Measurements from ENCODE around the gene GAPT.

The GAPT gene

GRCh38 chr5:58475404-58475803 is 15.8 kb upstream of the GAPT start:
- DNase-seq (ENCODE audit: low read depth): no peak
- TF ChIP-seq CTCF (conservative IDR thresholded peaks at IDR 0.05; ENCODE audit: low read depth, low read length): no peak
- H3K4me3 ChIP-seq (ENCODE audit: low read length): no peak overlapping the region

GRCh38 chr5:58477760-58478376 is 13.4 kb upstream of the GAPT start:
- no peak overlapping the region for H3K4me3 ChIP-seq (ENCODE audit: low read length)
- DNase-seq (ENCODE audit: low read depth): no peak
- TF ChIP-seq CTCF (conservative IDR thresholded peaks at IDR 0.05; ENCODE audit: low read depth, low read length): peak; percentile 43

GRCh38 chr5:58481066-58481676 is 10.1 kb upstream of the GAPT start:
- TF ChIP-seq CTCF (conservative IDR thresholded peaks at IDR 0.05; ENCODE audit: low read depth, low read length): no peak
- no peak for DNase-seq (ENCODE audit: low read depth)
- no peak overlapping the region for H3K4me3 ChIP-seq (ENCODE audit: low read length)

- DNase-seq (ENCODE audit: low read depth): no peak
- no peak overlapping the region for H3K4me3 ChIP-seq (ENCODE audit: low read length)
- TF ChIP-seq CTCF (conservative IDR thresholded peaks at IDR 0.05; ENCODE audit: low read depth, low read length): no peak
Measured at GRCh38 chr5:58481828-58482227, 9.4 kb upstream of the GAPT start.

GRCh38 chr5:58482536-58482935 is 8.7 kb upstream of the GAPT start:
- no peak for TF ChIP-seq CTCF (conservative IDR thresholded peaks at IDR 0.05; ENCODE audit: low read depth, low read length)
- DNase-seq (ENCODE audit: low read depth): no peak
- H3K4me3 ChIP-seq (ENCODE audit: low read length): no peak overlapping the region

GRCh38 chr5:58484505-58484904 is 6.7 kb upstream of the GAPT start:
- H3K4me3 ChIP-seq (ENCODE audit: low read length): no peak overlapping the region
- no peak for DNase-seq (ENCODE audit: low read depth)
- no peak for TF ChIP-seq CTCF (conservative IDR thresholded peaks at IDR 0.05; ENCODE audit: low read depth, low read length)

- H3K4me3 ChIP-seq (ENCODE audit: low read length): no peak overlapping the region
- no peak for TF ChIP-seq CTCF (conservative IDR thresholded peaks at IDR 0.05; ENCODE audit: low read depth, low read length)
- DNase-seq (ENCODE audit: low read depth): no peak
Measured at GRCh38 chr5:58486290-58486689, 4.9 kb upstream of the GAPT start.

Data from retinal pigment epithelial cell (primary cell).